Hepatocyte (in vitro differentiated cells): Measurements from ENCODE around the gene GYG1.

ENCODE experiments used
- EZH2 ChIP-seq: fragments of 200-600 bp; sonication (generic); IDR thresholded peaks from 2 replicates; pipeline ENCODE4 v1.6.1; 2016; ENCODE audit warnings: antibody characterized with exemption, mild to moderate bottlenecking, borderline replicate concordance
- EZH2phosphoT487 ChIP-seq: fragments of 200-600 bp; sonication (generic); IDR thresholded peaks from one replicate; pipeline ENCODE4 v1.6.1; 2018; ENCODE audit warnings: antibody characterized with exemption, mild to moderate bottlenecking, low read depth, moderate library complexity; ENCODE audit not compliant: unreplicated experiment, severe bottlenecking
- TF ChIP-seq, protein P1 (sequence below): fragments of 200-600 bp; sonication (generic); IDR thresholded peaks from 2 replicates; pipeline ENCODE4 v1.5.1; 2016; ENCODE audit warnings: antibody characterized with exemption, mild to moderate bottlenecking; ENCODE audit not compliant: poor library complexity

DNA sequence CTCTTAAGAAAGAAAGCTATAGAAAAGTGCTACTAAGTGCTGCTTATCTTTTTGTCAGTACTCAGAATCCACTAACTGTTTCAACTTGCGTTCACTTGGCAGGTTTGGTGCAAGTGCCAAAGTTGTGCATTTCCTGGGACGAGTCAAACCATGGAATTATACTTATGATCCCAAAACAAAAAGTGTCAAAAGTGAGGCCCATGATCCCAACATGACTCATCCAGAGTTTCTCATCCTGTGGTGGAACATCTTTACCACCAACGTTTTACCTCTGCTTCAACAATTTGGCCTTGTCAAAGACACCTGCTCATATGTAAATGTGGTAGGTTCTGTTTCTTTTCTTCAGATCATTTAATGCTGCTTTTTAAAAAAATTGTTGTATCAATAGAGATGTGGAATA, 32.6 kb downstream of the GYG1 start:
- TF ChIP-seq, protein P1, sequence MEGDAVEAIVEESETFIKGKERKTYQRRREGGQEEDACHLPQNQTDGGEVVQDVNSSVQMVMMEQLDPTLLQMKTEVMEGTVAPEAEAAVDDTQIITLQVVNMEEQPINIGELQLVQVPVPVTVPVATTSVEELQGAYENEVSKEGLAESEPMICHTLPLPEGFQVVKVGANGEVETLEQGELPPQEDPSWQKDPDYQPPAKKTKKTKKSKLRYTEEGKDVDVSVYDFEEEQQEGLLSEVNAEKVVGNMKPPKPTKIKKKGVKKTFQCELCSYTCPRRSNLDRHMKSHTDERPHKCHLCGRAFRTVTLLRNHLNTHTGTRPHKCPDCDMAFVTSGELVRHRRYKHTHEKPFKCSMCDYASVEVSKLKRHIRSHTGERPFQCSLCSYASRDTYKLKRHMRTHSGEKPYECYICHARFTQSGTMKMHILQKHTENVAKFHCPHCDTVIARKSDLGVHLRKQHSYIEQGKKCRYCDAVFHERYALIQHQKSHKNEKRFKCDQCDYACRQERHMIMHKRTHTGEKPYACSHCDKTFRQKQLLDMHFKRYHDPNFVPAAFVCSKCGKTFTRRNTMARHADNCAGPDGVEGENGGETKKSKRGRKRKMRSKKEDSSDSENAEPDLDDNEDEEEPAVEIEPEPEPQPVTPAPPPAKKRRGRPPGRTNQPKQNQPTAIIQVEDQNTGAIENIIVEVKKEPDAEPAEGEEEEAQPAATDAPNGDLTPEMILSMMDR = no peak
- TF ChIP-seq EZH2 (no peak), EZH2phosphoT487 (no peak)
